Measurements from ENCODE around the gene SAMD11. TPM values are rescaled to one million over a fixed set of nuclear protein-coding genes. Genes with fewer than 3 reads are reported as not detected.

Gene SAMD11
- polyA plus RNA-seq, 6 donors from 2014 or later, result 0.19 to 0.40 TPM; not detected in 4

DNA sequence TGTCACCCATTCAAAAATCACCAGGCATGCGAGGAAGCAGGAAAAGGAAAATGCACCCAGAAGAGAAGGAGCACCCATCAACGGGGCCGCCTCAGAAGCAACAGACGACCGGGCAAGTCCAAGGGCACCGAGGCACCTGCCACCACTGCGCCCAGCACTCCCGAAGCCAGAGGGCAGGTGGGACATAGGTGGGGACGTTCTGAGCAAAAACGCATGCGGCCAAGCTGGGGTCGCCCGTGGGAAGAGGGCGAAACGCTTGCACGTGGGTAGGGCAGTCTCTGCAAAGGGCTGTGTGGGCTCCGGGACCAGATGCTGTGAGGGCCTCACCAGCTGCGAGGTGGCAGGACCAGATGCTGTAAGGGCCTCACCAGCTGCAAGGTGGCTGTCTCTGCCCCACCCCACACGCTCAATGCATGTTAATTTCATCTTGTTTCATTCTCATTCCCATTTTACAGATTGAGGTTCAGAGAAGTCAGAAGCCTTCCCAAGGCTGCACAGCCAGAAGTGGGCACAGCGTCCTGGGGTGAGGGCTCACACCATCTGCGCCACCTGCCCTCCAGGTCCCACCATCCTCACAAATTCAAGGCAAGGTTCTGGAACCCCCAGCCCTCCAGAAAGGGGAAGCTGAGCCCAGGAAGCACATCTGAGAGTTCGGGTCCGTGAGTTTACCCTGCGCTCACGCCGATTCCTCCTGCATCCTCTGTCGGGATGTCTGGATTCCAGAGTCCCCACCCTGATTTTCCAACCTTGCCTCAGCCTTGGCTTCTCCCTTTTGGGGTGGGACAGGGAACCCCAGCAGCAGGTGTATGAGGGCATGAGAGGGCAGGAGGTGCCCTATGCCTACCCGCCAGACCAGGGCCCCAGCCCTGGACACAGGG lies 8.2 kb upstream of the SAMD11 start:
- Mint-ChIP-seq H3K4me1 (peaks cover 3 to 10% (median 5%) of the 10 kb centered on the region in 3 donors), H3K9me3 (peaks cover 0 to 2% (median 0%) of the 10 kb centered on the region in 7 donors), H3K27ac (no peak overlapping the region), H3K27me3 (peaks cover 36 to 94% (median 62%) of the 10 kb centered on the region in 3 donors), H3K36me3 (no peaks in the 10 kb centered on the region), H3K4me3 (no peak overlapping the region)
- no peak for DNase-seq
- ATAC-seq (ENCODE audit: low read depth in 2 of 2), result no peak

DNA sequence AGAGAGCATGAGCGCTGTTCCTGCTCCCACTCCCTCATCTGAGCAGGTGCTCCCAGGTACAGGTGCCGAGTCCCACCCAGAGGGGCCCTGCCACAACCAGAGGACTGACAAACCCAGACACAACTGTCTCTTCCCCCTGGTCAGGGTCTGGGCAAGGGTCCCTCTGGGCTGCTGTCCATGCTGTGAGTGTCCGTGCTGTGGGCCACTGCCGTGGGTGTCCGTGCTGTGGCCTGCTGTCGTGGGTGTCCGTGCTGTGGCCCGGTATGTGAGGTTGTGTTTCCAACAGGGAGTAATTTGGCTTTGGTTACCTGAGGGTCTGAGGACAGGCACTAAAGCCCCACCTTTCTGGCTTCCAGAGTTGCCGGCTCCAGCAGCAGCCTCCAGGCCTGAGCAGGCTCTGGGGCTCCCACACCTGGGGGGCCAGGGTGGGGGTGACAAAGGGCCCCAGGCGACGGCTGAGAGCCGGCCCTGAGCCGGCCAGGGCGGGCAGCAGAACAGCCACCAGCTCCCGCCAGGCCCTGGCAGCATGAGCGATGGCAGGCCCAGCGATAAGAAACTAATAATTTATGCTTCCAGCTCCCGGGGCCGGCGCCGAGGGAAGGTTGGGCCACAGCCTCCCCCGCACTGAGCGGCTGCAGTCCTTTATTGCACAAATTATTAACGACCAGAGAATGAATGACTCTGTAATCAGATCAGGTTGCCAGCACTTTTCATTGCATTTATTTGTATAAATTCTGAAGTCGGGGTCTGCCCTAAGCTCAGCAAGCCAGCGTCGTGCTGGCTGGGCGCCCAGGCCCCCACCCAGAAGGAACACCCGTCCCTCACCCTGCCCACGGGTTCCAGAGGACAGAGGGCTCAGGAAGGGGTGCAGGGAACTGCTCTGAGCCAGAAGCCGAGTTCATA lies 7.3 kb upstream of the SAMD11 start:
- H3K36me3 Mint-ChIP-seq, result no peaks in the 10 kb centered on the region
- H3K27me3 Mint-ChIP-seq, result peaks cover 37 to 94% (median 62%) of the 10 kb centered on the region in 3 donors
- peaks cover 0 to 2% (median 0%) of the 10 kb centered on the region in 7 donors for H3K9me3 Mint-ChIP-seq
- H3K4me1 Mint-ChIP-seq, result peaks cover 7 to 16% (median 13%) of the 10 kb centered on the region in 3 donors
- DNase-seq, result no peak
- H3K4me3 Mint-ChIP-seq, result no peak overlapping the region
- H3K27ac Mint-ChIP-seq, result no peak overlapping the region
- ATAC-seq (ENCODE audit: low read depth in 2 of 2), result no peak

DNA sequence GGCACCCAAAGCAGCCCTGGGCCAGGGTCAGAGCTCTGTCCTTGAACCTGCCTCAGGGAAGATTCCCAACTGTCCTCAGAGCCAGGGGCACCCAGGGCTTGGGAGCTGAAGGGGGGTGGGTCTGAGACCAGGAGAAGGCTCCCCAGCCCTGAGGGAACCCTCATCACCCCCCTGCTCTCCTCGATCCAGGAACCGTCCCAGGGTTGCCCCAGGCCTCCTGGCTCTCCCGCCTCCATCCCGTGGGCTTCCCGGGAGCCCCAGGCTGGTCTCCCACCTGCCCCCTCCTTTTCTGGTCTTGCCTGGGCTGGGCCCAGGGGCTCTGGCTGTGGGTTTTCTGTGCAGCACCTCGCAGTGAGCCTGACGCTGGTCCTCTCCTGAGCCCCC lies 6.7 kb upstream of the SAMD11 start:
- DNase-seq (no peak), ATAC-seq (ENCODE audit: low read depth in 2 of 2) (no peak)
- peak overlapping the region in 1 of 6 donors; percentile 78 for H3K27ac Mint-ChIP-seq
- no peaks in the 10 kb centered on the region for H3K36me3 Mint-ChIP-seq
- peaks cover 0 to 2% (median 0%) of the 10 kb centered on the region in 7 donors for H3K9me3 Mint-ChIP-seq
- H3K27me3 Mint-ChIP-seq, result peaks cover 38 to 96% (median 65%) of the 10 kb centered on the region in 3 donors
- no peak overlapping the region for H3K4me3 Mint-ChIP-seq
- H3K4me1 Mint-ChIP-seq, result peaks cover 9 to 20% (median 14%) of the 10 kb centered on the region in 3 donors

DNA sequence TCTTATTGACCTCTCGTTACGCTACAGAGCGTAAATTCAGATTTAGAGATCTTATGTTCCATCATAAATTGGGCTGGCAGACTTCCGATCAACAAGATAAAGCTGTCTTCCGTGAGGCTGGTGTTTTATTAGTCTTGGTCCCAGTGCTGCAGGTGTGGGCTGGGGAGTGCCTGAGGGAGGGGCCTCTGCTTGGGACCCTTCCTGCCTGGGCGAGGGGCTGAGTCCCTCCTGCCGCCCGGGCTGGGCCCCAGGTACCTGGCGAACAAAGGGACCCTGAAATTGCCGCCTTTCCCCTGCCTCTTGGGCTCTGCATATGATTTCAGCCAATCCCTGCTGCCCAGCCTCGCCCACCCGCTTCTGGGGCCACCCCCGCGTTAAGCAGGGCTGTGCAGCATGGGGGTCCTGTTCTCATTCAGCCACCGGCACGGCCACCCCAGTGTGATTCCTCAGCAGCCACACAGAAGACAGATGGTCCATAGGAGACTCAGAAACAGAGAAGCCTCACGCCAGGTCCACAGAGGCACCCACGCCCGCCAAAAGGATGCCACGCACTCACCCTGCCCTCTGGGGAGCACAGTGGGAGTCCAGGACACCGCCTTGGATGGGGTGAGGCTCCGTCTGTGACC lies 6.1 kb upstream of the SAMD11 start:
- DNase-seq (no peak), ATAC-seq (ENCODE audit: low read depth in 2 of 2) (no peak)
- Mint-ChIP-seq H3K27me3 (peaks cover 34 to 96% (median 62%) of the 10 kb centered on the region in 3 donors), H3K4me3 (peak overlapping the region in 1 of 8 donors; percentile 25), H3K9me3 (peaks cover 0 to 2% (median 0%) of the 10 kb centered on the region in 7 donors), H3K27ac (peak overlapping the region in 1 of 6 donors; percentile 78), H3K36me3 (no peaks in the 10 kb centered on the region), H3K4me1 (peaks cover 10 to 15% (median 10%) of the 10 kb centered on the region in 3 donors)

DNA sequence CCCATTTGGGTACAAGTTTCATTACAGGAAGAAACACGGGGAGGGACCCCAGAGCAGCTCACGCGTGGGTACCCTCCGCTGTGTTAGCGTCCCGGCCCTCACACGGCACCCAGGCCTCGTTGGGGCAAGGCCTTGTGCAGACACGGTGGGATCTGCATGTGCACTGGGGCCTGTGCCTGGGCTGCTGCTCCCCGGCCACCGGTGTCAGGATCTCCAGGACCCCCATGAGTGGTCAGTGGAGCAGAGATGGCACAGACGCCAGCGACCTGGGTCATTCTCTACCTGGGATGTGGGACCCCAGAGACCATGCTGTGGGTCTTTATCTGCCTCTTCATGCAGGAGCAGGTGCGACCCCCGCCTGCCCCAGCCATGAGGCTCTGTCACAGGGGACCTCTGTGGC lies 5.4 kb upstream of the SAMD11 start:
- H3K4me3 Mint-ChIP-seq, result peak overlapping the region in 1 of 8 donors; percentile 15
- H3K27ac Mint-ChIP-seq, result no peak overlapping the region
- ATAC-seq (ENCODE audit: low read depth in 2 of 2) (no peak), DNase-seq (no peak)
- H3K4me1 Mint-ChIP-seq, result peaks cover 14 to 17% (median 16%) of the 10 kb centered on the region in 3 donors
- H3K27me3 Mint-ChIP-seq, result peaks cover 35 to 95% (median 61%) of the 10 kb centered on the region in 3 donors
- H3K9me3 Mint-ChIP-seq, result peaks cover 0 to 2% (median 0%) of the 10 kb centered on the region in 7 donors
- no peaks in the 10 kb centered on the region for H3K36me3 Mint-ChIP-seq

DNA sequence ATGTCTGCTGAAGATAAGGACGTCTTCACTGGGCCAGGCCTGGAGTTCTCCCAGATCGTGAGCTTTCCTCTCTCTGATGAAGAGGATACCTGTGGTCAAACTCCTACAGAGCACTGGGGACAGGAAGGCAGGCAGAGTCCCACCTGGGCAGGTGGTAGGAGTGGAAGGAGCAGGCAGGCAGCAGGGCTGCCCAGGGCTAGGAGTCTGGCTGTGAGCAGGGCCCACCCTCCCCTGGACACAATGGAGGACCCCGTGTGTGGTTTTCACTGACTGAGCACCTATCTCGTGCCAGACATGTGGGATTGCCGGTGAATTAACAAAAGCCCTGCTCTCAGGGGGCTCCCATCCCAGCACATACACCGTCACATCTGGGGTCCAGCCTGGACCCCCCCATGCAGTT lies 4.9 kb upstream of the SAMD11 start:
- Mint-ChIP-seq H3K4me1 (peaks cover 15 to 18% (median 18%) of the 10 kb centered on the region in 3 donors), H3K27ac (no peak overlapping the region), H3K36me3 (no peaks in the 10 kb centered on the region), H3K9me3 (peaks cover 0 to 2% (median 0%) of the 10 kb centered on the region in 7 donors), H3K4me3 (peak overlapping the region in 1 of 8 donors; percentile 15), H3K27me3 (peaks cover 36 to 93% (median 57%) of the 10 kb centered on the region in 3 donors)
- ATAC-seq (ENCODE audit: low read depth in 2 of 2) (no peak), DNase-seq (no peak)

DNA sequence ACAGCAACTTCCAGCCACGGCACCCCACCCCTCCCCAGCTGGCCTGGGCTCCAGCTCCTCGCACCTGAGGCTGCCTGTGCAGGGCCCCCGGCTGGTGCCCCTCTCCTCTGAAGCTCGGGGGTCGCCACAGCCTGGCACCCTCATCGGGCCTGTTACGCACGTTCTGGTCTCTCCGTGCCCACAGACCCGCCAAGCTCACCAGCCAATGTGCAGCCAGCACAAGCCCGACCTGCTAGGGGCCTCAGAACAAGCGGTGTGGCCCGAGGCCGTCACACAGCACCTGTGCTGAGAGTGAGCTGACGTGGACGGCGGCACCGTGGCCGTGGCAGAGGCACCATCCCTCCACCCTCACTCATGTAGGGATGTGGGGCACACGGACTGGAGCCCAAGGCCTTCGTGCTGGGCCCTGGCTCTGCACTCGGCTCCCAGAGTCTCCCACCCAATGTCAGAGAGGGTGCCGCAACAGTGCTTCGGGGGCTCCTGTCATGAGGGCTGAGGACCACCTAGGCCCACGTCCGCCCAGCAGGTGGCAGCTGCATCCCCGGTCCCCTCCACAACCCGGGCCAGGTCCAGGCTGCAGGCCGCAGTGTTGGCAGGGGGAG lies 4.4 kb upstream of the SAMD11 start:
- DNase-seq, result no peak
- Mint-ChIP-seq H3K27ac (no peak overlapping the region), H3K4me1 (peaks cover 15 to 18% (median 18%) of the 10 kb centered on the region in 3 donors), H3K36me3 (no peaks in the 10 kb centered on the region), H3K9me3 (peaks cover 0 to 2% (median 0%) of the 10 kb centered on the region in 7 donors), H3K4me3 (no peak overlapping the region), H3K27me3 (peaks cover 36 to 88% (median 54%) of the 10 kb centered on the region in 3 donors)
- ATAC-seq (ENCODE audit: low read depth in 2 of 2), result no peak

DNA sequence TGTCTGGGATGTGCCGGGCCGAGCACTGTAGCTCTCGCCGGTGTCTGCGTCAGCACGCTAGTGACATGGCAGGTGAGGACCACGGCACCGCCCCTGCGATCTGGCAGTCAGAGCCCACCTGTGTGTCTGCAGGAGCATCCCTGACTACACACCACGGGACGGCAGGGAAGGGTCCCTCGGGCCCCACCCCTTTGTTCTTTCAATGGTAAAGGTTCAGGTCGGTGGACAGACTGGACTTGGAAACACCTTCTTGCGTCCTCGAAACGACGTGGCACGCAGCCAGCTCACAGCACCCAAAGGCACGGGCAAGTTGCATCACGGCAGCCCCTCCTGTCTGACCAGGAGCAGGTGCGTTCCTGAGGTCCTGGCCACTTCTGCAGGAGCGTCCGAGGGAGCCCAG lies 3.7 kb upstream of the SAMD11 start:
- DNase-seq (no peak), ATAC-seq (ENCODE audit: low read depth in 2 of 2) (no peak)
- Mint-ChIP-seq H3K4me1 (peaks cover 15 to 18% (median 18%) of the 10 kb centered on the region in 3 donors), H3K9me3 (peaks cover 0 to 2% (median 0%) of the 10 kb centered on the region in 7 donors), H3K27ac (no peak overlapping the region), H3K4me3 (no peak overlapping the region), H3K27me3 (peaks cover 35 to 81% (median 54%) of the 10 kb centered on the region in 3 donors), H3K36me3 (no peaks in the 10 kb centered on the region)

DNA sequence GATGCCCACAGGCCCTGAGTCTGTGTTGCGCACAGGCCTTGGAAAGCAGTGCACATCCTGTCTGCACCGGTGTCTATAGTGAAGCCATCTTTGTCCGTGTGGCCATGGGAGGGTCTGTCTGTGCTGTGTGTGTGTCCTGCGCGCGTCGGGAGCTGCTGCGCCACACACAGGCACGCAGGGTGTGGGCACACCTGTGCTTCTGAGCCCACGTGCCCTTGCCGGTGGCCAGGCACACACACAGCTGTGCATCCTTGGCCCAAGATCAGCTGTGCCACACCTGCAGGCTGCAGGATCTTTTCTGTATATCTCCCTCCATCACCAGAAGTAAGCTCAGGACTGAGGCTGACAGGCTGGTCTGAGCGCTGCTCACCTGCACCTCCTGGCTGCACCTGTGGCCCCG lies 3.2 kb upstream of the SAMD11 start:
- peak overlapping the region in 2 of 8 donors; percentile 18 to 51 for H3K4me3 Mint-ChIP-seq
- ATAC-seq (ENCODE audit: low read depth in 2 of 2) (no peak), DNase-seq (no peak)
- peaks cover 0 to 2% (median 0%) of the 10 kb centered on the region in 7 donors for H3K9me3 Mint-ChIP-seq
- peaks cover 30 to 76% (median 54%) of the 10 kb centered on the region in 3 donors for H3K27me3 Mint-ChIP-seq
- no peak overlapping the region for H3K27ac Mint-ChIP-seq
- H3K4me1 Mint-ChIP-seq, result peaks cover 15 to 18% (median 18%) of the 10 kb centered on the region in 3 donors
- no peaks in the 10 kb centered on the region for H3K36me3 Mint-ChIP-seq

DNA sequence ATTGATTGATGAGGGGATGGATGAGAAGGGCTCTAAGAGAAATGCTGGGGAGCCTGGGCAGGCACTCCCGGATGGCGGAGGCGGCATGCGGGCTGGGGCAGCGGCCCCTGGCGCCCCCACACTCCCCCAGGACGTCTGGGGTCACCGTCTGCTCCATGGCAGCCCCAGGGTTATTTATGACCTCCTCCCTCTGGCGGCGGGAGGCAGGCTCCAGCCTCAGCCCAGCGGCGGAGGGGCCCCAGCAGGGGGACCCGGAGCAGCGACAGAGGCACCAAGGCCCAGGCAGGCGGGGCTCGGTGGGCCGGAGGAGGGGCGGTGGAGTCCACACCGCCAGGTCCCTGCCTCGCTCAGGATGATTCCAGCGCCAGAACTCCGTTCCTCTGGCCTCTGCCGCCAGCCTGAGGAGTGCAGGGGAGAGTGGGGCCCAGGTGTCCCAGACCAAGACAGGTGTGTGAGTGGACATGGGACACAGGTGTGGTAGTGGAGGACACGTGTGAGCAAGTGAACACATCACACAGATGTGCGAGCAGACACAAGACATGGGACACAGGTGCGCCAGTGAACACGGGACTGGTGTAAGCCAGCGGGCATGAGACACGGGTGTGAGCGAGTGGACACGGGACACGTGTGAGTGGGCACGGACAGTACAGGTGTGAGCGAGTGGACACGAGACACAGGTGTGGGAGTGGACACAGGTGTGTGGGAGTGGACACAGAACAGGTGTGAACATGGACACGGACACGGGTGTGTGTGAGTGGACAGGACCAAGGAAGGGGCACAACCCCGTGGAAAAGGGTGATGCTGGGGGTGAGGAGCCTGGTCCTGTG lies 2.5 kb upstream of the SAMD11 start:
- peak overlapping the region in 3 of 6 donors; percentile 36 to 95 (median 79) for H3K27ac Mint-ChIP-seq
- peak overlapping the region in 6 of 8 donors; percentile 47 to 82 (median 71) for H3K4me3 Mint-ChIP-seq
- peaks cover 0 to 2% (median 0%) of the 10 kb centered on the region in 7 donors for H3K9me3 Mint-ChIP-seq
- peaks cover 31 to 76% (median 56%) of the 10 kb centered on the region in 3 donors for H3K27me3 Mint-ChIP-seq
- H3K4me1 Mint-ChIP-seq, result peaks cover 15 to 24% (median 24%) of the 10 kb centered on the region in 3 donors
- DNase-seq (no peak), ATAC-seq (ENCODE audit: low read depth in 2 of 2) (peak; percentile 59 to 60)
- no peaks in the 10 kb centered on the region for H3K36me3 Mint-ChIP-seq

DNA sequence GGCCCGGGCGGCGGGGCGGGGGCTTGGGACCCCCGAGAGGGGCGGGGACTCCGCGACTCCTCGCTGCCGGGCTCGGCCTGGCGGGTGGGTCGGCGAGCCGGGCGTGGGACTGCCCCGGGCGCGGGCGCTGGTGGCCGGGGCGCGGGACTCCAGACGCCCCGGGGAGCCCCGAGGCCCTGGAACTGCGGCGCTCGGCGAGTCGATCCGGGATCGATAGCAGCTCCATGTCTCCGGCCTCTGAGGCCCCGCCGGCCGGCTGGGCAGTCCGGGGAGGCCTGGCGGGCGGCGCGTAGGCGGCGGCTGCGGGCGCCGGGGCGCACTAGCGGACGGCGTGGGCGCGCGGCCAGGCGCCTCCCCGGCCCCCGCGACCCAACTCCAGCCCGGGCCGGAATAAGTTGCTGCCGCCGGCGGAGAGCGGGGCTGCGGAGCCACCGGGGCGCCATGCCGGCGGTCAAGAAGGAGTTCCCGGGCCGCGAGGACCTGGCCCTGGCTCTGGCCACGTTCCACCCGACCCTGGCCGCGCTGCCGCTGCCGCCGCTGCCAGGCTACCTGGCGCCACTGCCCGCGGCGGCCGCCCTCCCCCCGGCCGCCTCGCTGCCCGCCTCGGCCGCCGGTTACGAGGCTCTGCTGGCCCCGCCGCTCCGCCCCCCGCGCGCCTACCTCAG lies 400 bp downstream of the SAMD11 start:
- DNase-seq (no peak), ATAC-seq (ENCODE audit: low read depth in 2 of 2) (peak; percentile 8 to 12)
- Mint-ChIP-seq H3K27me3 (peaks cover 30 to 78% (median 56%) of the 10 kb centered on the region in 3 donors), H3K9me3 (peaks cover 0 to 2% (median 0%) of the 10 kb centered on the region in 7 donors), H3K4me3 (peak overlapping the region in 3 of 8 donors; percentile 68 to 75 (median 68)), H3K4me1 (peaks cover 15 to 26% (median 25%) of the 10 kb centered on the region in 3 donors), H3K36me3 (no peaks in the 10 kb centered on the region), H3K27ac (no peak overlapping the region)
